H9 (cell line): ENCODE data around the gene GTF2H4. TPM values are rescaled to one million over a fixed set of nuclear protein-coding genes. Genes with fewer than 3 reads are reported as not detected.

ENCODE experiments used
- DNase-seq: peaks from one replicate; pipeline ENCODE4 v3.0.0-alpha.2; 2017
- H2AFZ ChIP-seq: one replicate; pipeline ENCODE4 v1.6.1; 2013; ENCODE audit warnings: mild to moderate bottlenecking, low read length, control low read depth, moderate library complexity
- H2AK5ac ChIP-seq: 2 replicates; pipeline ENCODE4 v1.6.1; 2013; ENCODE audit warnings: low read length, control low read depth, mixed read lengths; ENCODE audit not compliant: insufficient read length
- H2BK120ac ChIP-seq: one replicate; pipeline ENCODE4 v1.6.1; 2013; ENCODE audit warnings: low read depth, mild to moderate bottlenecking, low read length, control low read depth, inconsistent platforms; ENCODE audit not compliant: poor library complexity, severe bottlenecking
- H2BK12ac ChIP-seq: 2 replicates; pipeline ENCODE4 v1.6.1; 2013; ENCODE audit warnings: low read length, control low read depth, mixed read lengths, low read depth; ENCODE audit not compliant: insufficient read length
- H2BK15ac ChIP-seq: 2 replicates; pipeline ENCODE4 v1.6.1; 2013; ENCODE audit warnings: low read depth, low read length, control low read depth
- H2BK20ac ChIP-seq: one replicate; pipeline ENCODE4 v1.6.1; 2013; ENCODE audit warnings: low read depth, mild to moderate bottlenecking, low read length, control low read depth, inconsistent platforms; ENCODE audit not compliant: poor library complexity, severe bottlenecking
- H2BK5ac ChIP-seq: 2 replicates; pipeline ENCODE4 v1.6.1; 2013; ENCODE audit warnings: low read length, control low read depth, mixed read lengths; ENCODE audit not compliant: insufficient read length
- H3K14ac ChIP-seq: 2 replicates; pipeline ENCODE4 v1.6.1; 2013; ENCODE audit warnings: low read length, control low read depth; ENCODE audit not compliant: insufficient read depth
- H3K18ac ChIP-seq: 2 replicates; pipeline ENCODE4 v1.6.1; 2013; ENCODE audit warnings: low read depth, mild to moderate bottlenecking, mixed read lengths, low read length, control low read depth; ENCODE audit not compliant: insufficient read length
- H3K23ac ChIP-seq: 2 replicates; pipeline ENCODE4 v1.6.1; 2013; ENCODE audit warnings: low read length, control low read depth, mixed read lengths, low read depth; ENCODE audit not compliant: insufficient read length
- H3K23me2 ChIP-seq: 2 replicates; pipeline ENCODE4 v1.6.1; 2013; ENCODE audit warnings: low read depth, mild to moderate bottlenecking, mixed read lengths, low read length, control low read depth; ENCODE audit not compliant: insufficient read length, poor library complexity, severe bottlenecking
- H3K27ac ChIP-seq: 2 replicates; pipeline ENCODE4 v1.5.1; 2013; ENCODE audit warnings: low read length, control low read depth, mixed read lengths, low read depth; ENCODE audit not compliant: insufficient read length
- H3K27me3 ChIP-seq: 2 replicates; pipeline ENCODE4 v1.6.1; 2013; ENCODE audit warnings: low read length, control low read depth, inconsistent platforms; ENCODE audit not compliant: insufficient read depth
- H3K4ac ChIP-seq: 2 replicates; pipeline ENCODE4 v1.6.1; 2013; ENCODE audit warnings: low read depth, mild to moderate bottlenecking, control low read depth, inconsistent platforms, low read length, moderate library complexity
- H3K4me1 ChIP-seq: 2 replicates; pipeline ENCODE4 v1.6.1; 2013; ENCODE audit warnings: low read length, control low read depth, inconsistent platforms; ENCODE audit not compliant: insufficient read depth
- H3K4me2 ChIP-seq: 2 replicates; pipeline ENCODE4 v1.6.1; 2013; ENCODE audit warnings: low read length, control low read depth, mixed read lengths; ENCODE audit not compliant: insufficient read length, insufficient read depth
- H3K56ac ChIP-seq: 2 replicates; pipeline ENCODE4 v1.6.1; 2013; ENCODE audit warnings: low read depth, mild to moderate bottlenecking, mixed read lengths, low read length, control low read depth; ENCODE audit not compliant: insufficient read length
- H3K79me1 ChIP-seq: 2 replicates; pipeline ENCODE4 v1.6.1; 2013; ENCODE audit warnings: low read depth, mild to moderate bottlenecking, moderate library complexity, low read length, control low read depth, inconsistent platforms; ENCODE audit not compliant: insufficient read depth, poor library complexity, severe bottlenecking
- H3K79me2 ChIP-seq: 2 replicates; pipeline ENCODE4 v1.6.1; 2013; ENCODE audit warnings: low read length, control low read depth, inconsistent platforms; ENCODE audit not compliant: insufficient read depth
- H3K9ac ChIP-seq: 2 replicates; pipeline ENCODE4 v1.6.1; 2013; ENCODE audit warnings: low read length, control low read depth, mixed read lengths; ENCODE audit not compliant: insufficient read length; ENCODE audit errors: extremely low read depth
- H3K9me3 ChIP-seq: one replicate; pipeline ENCODE4 v1.6.1; 2013; ENCODE audit warnings: low read depth, low read length, inconsistent platforms; ENCODE audit not compliant: control insufficient read depth
- H3T11ph ChIP-seq: one replicate; pipeline ENCODE4 v1.6.1; 2013; ENCODE audit warnings: mild to moderate bottlenecking, low read length, control low read depth, inconsistent platforms
- H4K20me1 ChIP-seq: one replicate; pipeline ENCODE4 v1.6.1; 2013; ENCODE audit not compliant: control insufficient read depth, insufficient read length, insufficient read depth
- H4K5ac ChIP-seq: 2 replicates; pipeline ENCODE4 v1.6.1; 2013; ENCODE audit warnings: low read depth, mild to moderate bottlenecking, mixed read lengths, low read length, control low read depth; ENCODE audit not compliant: insufficient read length
- H4K8ac ChIP-seq: replicated peaks from 2 replicates; pipeline ENCODE4 v1.6.1; 2013; ENCODE audit warnings: low read length, control low read depth, mixed read lengths, low read depth; ENCODE audit not compliant: insufficient read length
- H4K91ac ChIP-seq: 2 replicates; pipeline ENCODE4 v1.6.1; 2013; ENCODE audit warnings: low read depth, mild to moderate bottlenecking, moderate library complexity, mixed read lengths, low read length, control low read depth; ENCODE audit not compliant: insufficient read length
- H3K27ac Mint-ChIP-seq, 3 experiments: 2 replicates in 2 of 3; 3 replicates in 1 of 3; pipeline ENCODE4 v1.8.0; 2020 to 2021; ENCODE audit warnings: mixed read lengths in 3 of 3, mild to moderate bottlenecking in 1 of 3, moderate library complexity in 1 of 3
- H3K27me3 Mint-ChIP-seq: 2 replicates; pipeline ENCODE4 v1.8.0; 2021; ENCODE audit warnings: low read depth, mild to moderate bottlenecking, moderate library complexity, mixed read lengths
- H3K36me3 Mint-ChIP-seq, 3 experiments: 2 replicates in 2 of 3; 3 replicates in 1 of 3; pipeline ENCODE4 v1.8.0; 2020 to 2021; ENCODE audit warnings: low read depth in 3 of 3, mixed read lengths in 3 of 3; ENCODE audit not compliant: insufficient read depth in 1 of 3
- H3K4me1 Mint-ChIP-seq, 2 experiments: 2 replicates each; pipeline ENCODE4 v1.8.0; 2020; ENCODE audit warnings: mixed read lengths in 2 of 2
- H3K4me3 Mint-ChIP-seq, 2 experiments: 2 replicates in 1 of 2; 3 replicates in 1 of 2; pipeline ENCODE4 v1.8.0; 2020 to 2021; ENCODE audit warnings: mild to moderate bottlenecking in 2 of 2, mixed read lengths in 2 of 2, moderate library complexity in 1 of 2
- H3K9me3 Mint-ChIP-seq, 2 experiments: 2 replicates in 1 of 2; 3 replicates in 1 of 2; pipeline ENCODE4 v1.8.0; 2020; ENCODE audit warnings: mild to moderate bottlenecking in 2 of 2, mixed read lengths in 2 of 2, moderate library complexity in 1 of 2
- WGBS: extraction: QIAGEN DNeasy Blood & Tissue Kit; methylation state at CpG from one replicate; pipeline ENCODE4 v1.1.7; 2013; ENCODE audit warnings: missing lambda C conversion rate, low lambda C conversion rate, mixed read lengths; ENCODE audit not compliant: insufficient read length; ENCODE audit errors: extremely low coverage; 5-methylcytosine and 5-hydroxymethylcytosine counted together
- total RNA-seq: library from RNA; stranded (reverse); gene quantifications from 2 replicates; pipeline ENCODE4 v1.2.1, GENCODE V29; 2021
- TF ChIP-seq, protein P1 (sequence below): fragments of 200-600 bp; sonication (generic); conservative IDR thresholded peaks from 3 replicates; pipeline ENCODE4 v1.8.0; 2021; ENCODE audit warnings: antibody characterized with exemption, mild to moderate bottlenecking

Gene GTF2H4
- total RNA-seq, 1 experiment from 2014 or later = 60.8 TPM

DNA sequence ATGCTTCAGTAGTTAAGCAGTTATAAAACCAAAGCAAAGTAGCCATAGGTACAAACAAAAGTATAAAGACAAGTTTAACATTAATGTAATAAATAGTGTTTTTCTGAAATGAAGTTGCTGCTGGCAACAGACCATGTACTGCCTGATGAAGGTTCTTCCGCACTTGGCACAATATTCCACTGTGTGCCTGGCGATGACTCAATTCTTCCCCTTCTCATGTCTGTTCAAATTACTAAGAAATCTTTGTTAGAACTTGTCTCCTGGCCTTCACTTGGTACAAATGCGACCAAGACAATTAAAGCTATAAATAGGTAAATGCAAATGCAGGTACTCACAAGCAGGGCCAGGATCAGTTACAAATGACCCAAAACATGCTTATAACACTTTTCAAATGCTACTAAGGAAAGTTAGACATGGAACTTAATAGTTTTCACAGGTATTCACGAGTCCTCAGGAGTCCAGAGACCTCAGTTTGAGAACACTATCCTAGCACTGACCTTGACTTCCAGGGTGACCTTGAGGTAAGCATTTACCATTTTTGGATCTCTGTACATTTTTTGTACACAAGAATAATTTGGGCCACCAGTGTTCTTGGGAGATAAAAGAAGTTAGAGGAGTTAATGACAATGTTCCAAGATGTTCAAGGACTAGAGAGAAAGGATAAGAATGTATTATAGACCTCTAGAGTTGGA lies 31.8 kb upstream of the GTF2H4 start:
- H3K79me1 ChIP-seq = no peaks in the 10 kb centered on the region
- H3K4ac ChIP-seq = no peak overlapping the region
- DNase-seq = no peak
- no peak overlapping the region for H3K9ac ChIP-seq
- H3K9me3 Mint-ChIP-seq = peaks cover 27 to 38% of the 10 kb centered on the region in 2 experiments
- H3K18ac ChIP-seq = no peak overlapping the region
- TF ChIP-seq, protein P1, sequence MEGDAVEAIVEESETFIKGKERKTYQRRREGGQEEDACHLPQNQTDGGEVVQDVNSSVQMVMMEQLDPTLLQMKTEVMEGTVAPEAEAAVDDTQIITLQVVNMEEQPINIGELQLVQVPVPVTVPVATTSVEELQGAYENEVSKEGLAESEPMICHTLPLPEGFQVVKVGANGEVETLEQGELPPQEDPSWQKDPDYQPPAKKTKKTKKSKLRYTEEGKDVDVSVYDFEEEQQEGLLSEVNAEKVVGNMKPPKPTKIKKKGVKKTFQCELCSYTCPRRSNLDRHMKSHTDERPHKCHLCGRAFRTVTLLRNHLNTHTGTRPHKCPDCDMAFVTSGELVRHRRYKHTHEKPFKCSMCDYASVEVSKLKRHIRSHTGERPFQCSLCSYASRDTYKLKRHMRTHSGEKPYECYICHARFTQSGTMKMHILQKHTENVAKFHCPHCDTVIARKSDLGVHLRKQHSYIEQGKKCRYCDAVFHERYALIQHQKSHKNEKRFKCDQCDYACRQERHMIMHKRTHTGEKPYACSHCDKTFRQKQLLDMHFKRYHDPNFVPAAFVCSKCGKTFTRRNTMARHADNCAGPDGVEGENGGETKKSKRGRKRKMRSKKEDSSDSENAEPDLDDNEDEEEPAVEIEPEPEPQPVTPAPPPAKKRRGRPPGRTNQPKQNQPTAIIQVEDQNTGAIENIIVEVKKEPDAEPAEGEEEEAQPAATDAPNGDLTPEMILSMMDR = no peak
- H3K27ac ChIP-seq = no peak overlapping the region
- H3K14ac ChIP-seq = no peak overlapping the region
- H2BK12ac ChIP-seq = no peak overlapping the region
- no peaks in the 10 kb centered on the region for H4K20me1 ChIP-seq
- H2AK5ac ChIP-seq = no peak overlapping the region
- H4K8ac ChIP-seq = no peak overlapping the region
- H2BK15ac ChIP-seq = no peak overlapping the region
- no peak overlapping the region for H2BK5ac ChIP-seq
- no peaks in the 10 kb centered on the region; the same call in 1 of the 2 replicates for H3K27me3 Mint-ChIP-seq
- no peak overlapping the region for H2AFZ ChIP-seq
- H3K4me1 Mint-ChIP-seq = peaks cover 40 to 47% of the 10 kb centered on the region in 2 experiments
- H3K56ac ChIP-seq = no peak overlapping the region
- peaks cover 4% of the 10 kb centered on the region for H3K23me2 ChIP-seq
- H3K36me3 Mint-ChIP-seq = peaks cover 13 to 37% (median 13%) of the 10 kb centered on the region in 3 experiments
- no CpG with 5 or more reads among the region's 4 CpGs for WGBS
- H3K9me3 ChIP-seq = no peaks in the 10 kb centered on the region
- H3K4me1 ChIP-seq = peaks cover 3% of the 10 kb centered on the region; the same call in 1 of the 2 replicates
- H4K5ac ChIP-seq = no peak overlapping the region
- no peak overlapping the region for H2BK20ac ChIP-seq
- H3K4me3 Mint-ChIP-seq = no peak overlapping the region
- H3T11ph ChIP-seq = no peak overlapping the region
- no peaks in the 10 kb centered on the region for H3K27me3 ChIP-seq
- no peaks in the 10 kb centered on the region for H3K79me2 ChIP-seq
- H3K23ac ChIP-seq = no peak overlapping the region
- no peak overlapping the region for H3K27ac Mint-ChIP-seq
- H2BK120ac ChIP-seq = no peak overlapping the region
- H3K4me2 ChIP-seq = no peak overlapping the region
- no peak overlapping the region for H4K91ac ChIP-seq
